Stimulated activated CD4-positive, alpha-beta T cell treated with anti-CD3 and anti-CD28 coated beads, TNF-alpha, amount 100 ng/mL, for 1 hour (primary cell): ENCODE results near the gene SMAD9.

Experiments
- DNase-seq, 3 donors: peaks; one replicate each; pipeline ENCODE4 v3.0.0-alpha.2; 2020; ENCODE audit warnings: low read depth in 3 of 3, low spot score in 1 of 3

The SMAD9 gene

GRCh38 chr13:36866232-36866631 lies 53.8 kb downstream of the SMAD9 start:
- no peak for DNase-seq

GRCh38 chr13:36865265-36865664 lies 54.8 kb downstream of the SMAD9 start:
- DNase-seq: no peak

GRCh38 chr13:36862722-36863121 lies 57.3 kb downstream of the SMAD9 start:
- DNase-seq: no peak

GRCh38 chr13:36862002-36862685 lies 57.9 kb downstream of the SMAD9 start:
- DNase-seq: no peak

GRCh38 chr13:36859259-36859658 lies 60.8 kb downstream of the SMAD9 start:
- DNase-seq: no peak

- no peak for DNase-seq
Measured at GRCh38 chr13:36858290-36858689, 61.7 kb downstream of the SMAD9 start.

GRCh38 chr13:36857253-36857652 lies 62.8 kb downstream of the SMAD9 start:
- no peak for DNase-seq

- DNase-seq: no peak
Measured at GRCh38 chr13:36850790-36851438, 69.1 kb downstream of the SMAD9 start.

- DNase-seq: no peak
Measured at GRCh38 chr13:36848199-36848982, 71.6 kb downstream of the SMAD9 start.

GRCh38 chr13:36847606-36848005 lies 72.4 kb downstream of the SMAD9 start:
- DNase-seq: no peak

GRCh38 chr13:36841391-36841790 lies 78.6 kb downstream of the SMAD9 start:
- DNase-seq: no peak

GRCh38 chr13:36840718-36841250 lies 79.3 kb downstream of the SMAD9 start:
- no peak for DNase-seq

GRCh38 chr13:36839981-36840380 lies 80.1 kb downstream of the SMAD9 start:
- DNase-seq: no peak

- DNase-seq: no peak
Measured at GRCh38 chr13:36839281-36839680, 80.8 kb downstream of the SMAD9 start.

GRCh38 chr13:36837354-36838092 lies 82.5 kb downstream of the SMAD9 start:
- no peak for DNase-seq

GRCh38 chr13:36834299-36834698 lies 85.7 kb downstream of the SMAD9 start:
- DNase-seq: no peak

- no peak for DNase-seq
Measured at GRCh38 chr13:36831291-36831690, 88.7 kb downstream of the SMAD9 start.

- DNase-seq: no peak
Measured at GRCh38 chr13:36829753-36830152, 90.3 kb downstream of the SMAD9 start.

- DNase-seq: no peak
Measured at GRCh38 chr13:36822785-36823184, 97.3 kb downstream of the SMAD9 start.

GRCh38 chr13:36820222-36820621 lies 99.8 kb downstream of the SMAD9 start:
- no peak for DNase-seq

- no peak for DNase-seq
Measured at GRCh38 chr13:36819739-36820090, 100.3 kb downstream of the SMAD9 start.
